TTC549 (cell line): Measurements from ENCODE around the gene GIGYF1.

ENCODE experiments used
- FAIRE-seq: peaks from 2 replicates; lab custom pipeline; 2012; peaks lifted over from hg19 to GRCh38; lab: Jason Lieb, UNC

GIGYF1 gene

GRCh38 chr7:100683659-100684533, 10.2 kb downstream of the GIGYF1 start:
- no peak for FAIRE-seq

- FAIRE-seq: no peak
Measured at GRCh38 chr7:100682991-100683658, 10.9 kb downstream of the GIGYF1 start.

GRCh38 chr7:100682228-100682741, 11.8 kb downstream of the GIGYF1 start:
- FAIRE-seq: no peak

- no peak for FAIRE-seq
Measured at GRCh38 chr7:100681491-100682227, 12.4 kb downstream of the GIGYF1 start.

- no peak for FAIRE-seq
Measured at GRCh38 chr7:100680576-100681271, 13.3 kb downstream of the GIGYF1 start.

- FAIRE-seq: no peak
Measured at GRCh38 chr7:100679927-100680575, 14.0 kb downstream of the GIGYF1 start.

GRCh38 chr7:100679129-100679926, 14.7 kb downstream of the GIGYF1 start:
- no peak for FAIRE-seq

- no peak for FAIRE-seq
Measured at GRCh38 chr7:100678291-100678984, 15.6 kb downstream of the GIGYF1 start.

GRCh38 chr7:100677308-100678267, 16.5 kb downstream of the GIGYF1 start:
- FAIRE-seq: no peak

- no peak for FAIRE-seq
Measured at GRCh38 chr7:100676501-100677306, 17.3 kb downstream of the GIGYF1 start.

GRCh38 chr7:100675581-100676350, 18.3 kb downstream of the GIGYF1 start:
- FAIRE-seq: no peak

- no peak for FAIRE-seq
Measured at GRCh38 chr7:100675105-100675451, 19.0 kb downstream of the GIGYF1 start.

GRCh38 chr7:100674411-100675104, 19.5 kb downstream of the GIGYF1 start:
- no peak for FAIRE-seq

- FAIRE-seq: no peak
Measured at GRCh38 chr7:100673942-100674410, 20.1 kb downstream of the GIGYF1 start.

GRCh38 chr7:100673302-100673941, 20.6 kb downstream of the GIGYF1 start, which contains the start of gene GNB2:
GNB2 (plus strand) TSS chr7:100673740; CDS start chr7:100676266, 2,526 bp downstream.
- peak; percentile 90 for FAIRE-seq
